ENCODE data around the gene SSU72. TPM values are rescaled to one million over a fixed set of nuclear protein-coding genes. Genes with fewer than 3 reads are reported as not detected.
A peak's percentile ranks its signal among the peaks of the same experiment; 100 is the strongest.
"Not testable (repeated sequence)": the region's sequence is repeated elsewhere in the genome, so short reads cannot be mapped to it uniquely, and the experiment has no call there.

Gene SSU72
- total RNA-seq, 1 donor from 2014 or later: 87.3 TPM

- no peak for TF ChIP-seq CTCF (IDR thresholded peaks at IDR 0.05; ENCODE audit: insufficient read depth, low read length, poor library complexity, severe bottlenecking)
- no peak overlapping the region for H3K4me3 ChIP-seq (ENCODE audit: low read depth, low read length)
- peaks cover 56% of the 10 kb centered on the region for H3K27me3 ChIP-seq (ENCODE audit: control insufficient read depth, insufficient read depth, low read length)
- H3K36me3 ChIP-seq (ENCODE audit: control insufficient read depth, insufficient read depth, low read length): no peaks in the 10 kb centered on the region
- DNase-seq (ENCODE audit: low read depth): no peak
Observed at GRCh38 chr1:1599030-1599934, 24.6 kb upstream of the SSU72 start.

GRCh38 chr1:1598720-1599029, 24.0 kb upstream of the SSU72 start:
- peaks cover 52% of the 10 kb centered on the region for H3K27me3 ChIP-seq (ENCODE audit: control insufficient read depth, insufficient read depth, low read length)
- H3K36me3 ChIP-seq (ENCODE audit: control insufficient read depth, insufficient read depth, low read length): no peaks in the 10 kb centered on the region
- no peak for DNase-seq (ENCODE audit: low read depth)
- H3K4me3 ChIP-seq (ENCODE audit: low read depth, low read length): no peak overlapping the region
- TF ChIP-seq CTCF (IDR thresholded peaks at IDR 0.05; ENCODE audit: insufficient read depth, low read length, poor library complexity, severe bottlenecking): no peak

GRCh38 chr1:1598051-1598719, 23.5 kb upstream of the SSU72 start:
- Histone ChIP-seq H3K4me3 (ENCODE audit: low read depth, low read length) (no peak overlapping the region), H3K36me3 (ENCODE audit: control insufficient read depth, insufficient read depth, low read length) (no peaks in the 10 kb centered on the region), H3K27me3 (ENCODE audit: control insufficient read depth, insufficient read depth, low read length) (peaks cover 48% of the 10 kb centered on the region)
- no peak for DNase-seq (ENCODE audit: low read depth)
- TF ChIP-seq CTCF (IDR thresholded peaks at IDR 0.05; ENCODE audit: insufficient read depth, low read length, poor library complexity, severe bottlenecking): no peak

GRCh38 chr1:1597275-1597930, 22.7 kb upstream of the SSU72 start:
- Histone ChIP-seq H3K27me3 (ENCODE audit: control insufficient read depth, insufficient read depth, low read length) (peaks cover 48% of the 10 kb centered on the region), H3K36me3 (ENCODE audit: control insufficient read depth, insufficient read depth, low read length) (no peaks in the 10 kb centered on the region), H3K4me3 (ENCODE audit: low read depth, low read length) (no peak overlapping the region)
- TF ChIP-seq CTCF (IDR thresholded peaks at IDR 0.05; ENCODE audit: insufficient read depth, low read length, poor library complexity, severe bottlenecking): peak; percentile 57
- no peak for DNase-seq (ENCODE audit: low read depth)

GRCh38 chr1:1596493-1597274, 22.0 kb upstream of the SSU72 start:
- Histone ChIP-seq H3K27me3 (ENCODE audit: control insufficient read depth, insufficient read depth, low read length) (peaks cover 47% of the 10 kb centered on the region), H3K36me3 (ENCODE audit: control insufficient read depth, insufficient read depth, low read length) (no peaks in the 10 kb centered on the region), H3K4me3 (ENCODE audit: low read depth, low read length) (no peak overlapping the region)
- no peak for DNase-seq (ENCODE audit: low read depth)
- no peak for TF ChIP-seq CTCF (IDR thresholded peaks at IDR 0.05; ENCODE audit: insufficient read depth, low read length, poor library complexity, severe bottlenecking)

GRCh38 chr1:1595341-1595740, 20.7 kb upstream of the SSU72 start:
- not testable (repeated sequence) for H3K4me3 ChIP-seq (ENCODE audit: low read depth, low read length); DNase-seq (ENCODE audit: low read depth); H3K36me3 ChIP-seq (ENCODE audit: control insufficient read depth, insufficient read depth, low read length)
- peaks cover 34% of the 10 kb centered on the region for H3K27me3 ChIP-seq (ENCODE audit: control insufficient read depth, insufficient read depth, low read length)

Data from kidney epithelial cell (primary cell).